NCI-H2227 treated with DMSO at 0.1 percent for 48 hours (cell line): ENCODE results near the gene BAD.
A peak's percentile ranks its signal among the peaks of the same experiment; 100 is the strongest.

Source experiments
- DNase-seq: peaks from one replicate; lab custom pipeline; 2025; lab: John Stamatoyannopoulos, UW

Gene BAD

GRCh38 chr11:64244107-64244506 is 40.4 kb downstream of the BAD start:
- DNase-seq: no peak

- no peak for DNase-seq
These were observed 41.1 kb downstream of the BAD start for GRCh38 chr11:64243236-64243854.

- no peak for DNase-seq
These were observed 42.7 kb downstream of the BAD start for GRCh38 chr11:64241491-64242374.

- peak; percentile 99 for DNase-seq
These were observed 43.3 kb downstream of the BAD start for GRCh38 chr11:64241241-64241490.

GRCh38 chr11:64240435-64241240 is 43.8 kb downstream of the BAD start, which contains the start of gene FKBP2:
Gene FKBP2 (plus strand): TSS chr11:64241095. CDS start chr11:64242388, 1,293 bp downstream.
- DNase-seq: peak; percentile 94

- no peak for DNase-seq
These were observed 44.6 kb downstream of the BAD start for GRCh38 chr11:64239662-64240434.

GRCh38 chr11:64238999-64239398 is 45.5 kb downstream of the BAD start:
- no peak for DNase-seq

- DNase-seq: no peak
These were observed 46.4 kb downstream of the BAD start for GRCh38 chr11:64238076-64238475.

- no peak for DNase-seq
These were observed 46.9 kb downstream of the BAD start for GRCh38 chr11:64237484-64237951.

GRCh38 chr11:64235437-64236161 is 48.9 kb downstream of the BAD start:
- DNase-seq: no peak

GRCh38 chr11:64234647-64235379 is 49.7 kb downstream of the BAD start:
- DNase-seq: peak; percentile 27

- peak; percentile 43 for DNase-seq
These were observed 50.4 kb downstream of the BAD start, which contains the start of gene VEGFB for GRCh38 chr11:64233913-64234586. Gene VEGFB (plus strand): TSS chr11:64234584. CDS start chr11:64234834, 250 bp downstream.

GRCh38 chr11:64232967-64233315 is 51.5 kb downstream of the BAD start:
- no peak for DNase-seq

- no peak for DNase-seq
These were observed 52.1 kb downstream of the BAD start for GRCh38 chr11:64232182-64232966.

- no peak for DNase-seq
These were observed 52.9 kb downstream of the BAD start for GRCh38 chr11:64231546-64231945.

GRCh38 chr11:64230985-64231365 is 53.5 kb downstream of the BAD start:
- DNase-seq: no peak

GRCh38 chr11:64230171-64230984 is 54.1 kb downstream of the BAD start, which contains the start of gene DNAJC4:
Gene DNAJC4 (plus strand): TSS chr11:64230548. CDS start chr11:64230855, 307 bp downstream.
- DNase-seq: peak; percentile 87

- no peak for DNase-seq
These were observed 54.7 kb downstream of the BAD start for GRCh38 chr11:64229744-64230170.
